Activated naive CD4-positive, alpha-beta T cell treated with anti-CD3 and anti-CD28 coated beads, Interleukin-2, amount 50 U/mL, for 72 hours (primary cell): ENCODE measurements around the gene PANK4. TPM values are rescaled to one million over a fixed set of nuclear protein-coding genes. Genes with fewer than 3 reads are reported as not detected.

ENCODE experiments used
- ATAC-seq, 2 donors: fragments of 150-1000 bp; cut with Tn5 transposase; 2 replicates each; pipeline ENCODE4 v1.10.0; 2021; ENCODE audit warnings: mild to moderate bottlenecking in 2 of 2, moderate library complexity in 2 of 2
- DNase-seq, 2 donors: peaks; one replicate each; pipeline ENCODE4 v3.0.0; 2021 to 2022; ENCODE audit warnings: low spot score in 2 of 2
- H3K27ac Mint-ChIP-seq, 2 donors: one replicate each; pipeline ENCODE4 v1.8.0; 2022; ENCODE audit warnings: mild to moderate bottlenecking in 2 of 2, mixed read lengths in 2 of 2
- H3K36me3 Mint-ChIP-seq, 2 donors: one replicate each; pipeline ENCODE4 v1.8.0; 2022; ENCODE audit warnings: mixed read lengths in 2 of 2
- H3K9me3 Mint-ChIP-seq, 2 donors: one replicate each; pipeline ENCODE4 v1.8.0; 2022; ENCODE audit warnings: mixed read lengths in 2 of 2
- total RNA-seq, 2 donors: library from RNA; stranded (reverse); gene quantifications; one replicate each; pipeline ENCODE4 v1.2.3, GENCODE V29; 2022

PANK4 gene
- total RNA-seq, 2 donors from 2014 or later: 45.7 to 79.7 TPM

- H3K9me3 Mint-ChIP-seq: peaks cover 0 to 16% of the 10 kb centered on the region in 2 donors
- H3K27ac Mint-ChIP-seq: no peak overlapping the region
- peaks cover 17 to 20% of the 10 kb centered on the region in 2 donors for H3K36me3 Mint-ChIP-seq
- ATAC-seq: no peak
- no peak for DNase-seq
Measured at GRCh38 chr1:2489615-2490014, 36.8 kb downstream of the PANK4 start.

- H3K36me3 Mint-ChIP-seq: peaks cover 17 to 20% of the 10 kb centered on the region in 2 donors
- DNase-seq (no peak), ATAC-seq (no peak)
- peak overlapping the region in 1 of 2 donors; percentile 72 for H3K27ac Mint-ChIP-seq
- H3K9me3 Mint-ChIP-seq: peaks cover 0 to 16% of the 10 kb centered on the region in 2 donors
Measured at GRCh38 chr1:2488688-2489087, 37.7 kb downstream of the PANK4 start.

GRCh38 chr1:2486558-2486957, 39.8 kb downstream of the PANK4 start:
- peaks cover 0 to 16% of the 10 kb centered on the region in 2 donors for H3K9me3 Mint-ChIP-seq
- ATAC-seq: no peak
- H3K27ac Mint-ChIP-seq: no peak overlapping the region
- no peak for DNase-seq
- H3K36me3 Mint-ChIP-seq: peaks cover 17 to 20% of the 10 kb centered on the region in 2 donors

GRCh38 chr1:2486041-2486440, 40.4 kb downstream of the PANK4 start:
- H3K27ac Mint-ChIP-seq: no peak overlapping the region
- peaks cover 0 to 16% of the 10 kb centered on the region in 2 donors for H3K9me3 Mint-ChIP-seq
- DNase-seq (no peak), ATAC-seq (no peak)
- peaks cover 17 to 20% of the 10 kb centered on the region in 2 donors for H3K36me3 Mint-ChIP-seq

GRCh38 chr1:2483970-2484369, 42.4 kb downstream of the PANK4 start:
- H3K36me3 Mint-ChIP-seq: peaks cover 15% of the 10 kb centered on the region in 2 donors
- DNase-seq (no peak), ATAC-seq (no peak)
- H3K27ac Mint-ChIP-seq: no peak overlapping the region
- peaks cover 0 to 14% of the 10 kb centered on the region in 2 donors for H3K9me3 Mint-ChIP-seq

GRCh38 chr1:2483026-2483425, 43.4 kb downstream of the PANK4 start:
- DNase-seq (no peak), ATAC-seq (no peak)
- Mint-ChIP-seq H3K36me3 (peaks cover 6% of the 10 kb centered on the region in 2 donors), H3K27ac (no peak overlapping the region), H3K9me3 (peaks cover 0 to 6% of the 10 kb centered on the region in 2 donors)

- ATAC-seq: no peak
- Mint-ChIP-seq H3K36me3 (peaks cover 1 to 2% of the 10 kb centered on the region in 2 donors), H3K27ac (no peak overlapping the region), H3K9me3 (peaks cover 0 to 1% of the 10 kb centered on the region in 2 donors)
- DNase-seq: no peak
Measured at GRCh38 chr1:2482588-2482987, 43.8 kb downstream of the PANK4 start.

GRCh38 chr1:2481885-2482284, 44.5 kb downstream of the PANK4 start:
- ATAC-seq (no peak), DNase-seq (no peak)
- Mint-ChIP-seq H3K36me3 (no peaks in the 10 kb centered on the region), H3K27ac (no peak overlapping the region), H3K9me3 (no peaks in the 10 kb centered on the region)

GRCh38 chr1:2480986-2481364, 45.4 kb downstream of the PANK4 start:
- ATAC-seq: no peak

GRCh38 chr1:2480236-2480985, 46.0 kb downstream of the PANK4 start:
- ATAC-seq: no peak
- DNase-seq: no peak
- no peaks in the 10 kb centered on the region for H3K9me3 Mint-ChIP-seq
- no peak overlapping the region for H3K27ac Mint-ChIP-seq
- no peaks in the 10 kb centered on the region for H3K36me3 Mint-ChIP-seq

More at GRCh38 chr1:2480986-2481364, 45.4 kb downstream of the PANK4 start:
- Mint-ChIP-seq H3K27ac (no peak overlapping the region), H3K9me3 (no peaks in the 10 kb centered on the region), H3K36me3 (no peaks in the 10 kb centered on the region)
- no peak for DNase-seq

- Mint-ChIP-seq H3K9me3 (no peaks in the 10 kb centered on the region), H3K27ac (no peak overlapping the region), H3K36me3 (no peaks in the 10 kb centered on the region)
- DNase-seq (no peak), ATAC-seq (no peak)
Measured at GRCh38 chr1:2479618-2480017, 46.8 kb downstream of the PANK4 start.

GRCh38 chr1:2479186-2479585, 47.2 kb downstream of the PANK4 start:
- Mint-ChIP-seq H3K27ac (no peak overlapping the region), H3K36me3 (no peaks in the 10 kb centered on the region), H3K9me3 (no peaks in the 10 kb centered on the region)
- no peak for DNase-seq
- ATAC-seq: no peak

- H3K27ac Mint-ChIP-seq: no peak overlapping the region
- ATAC-seq (no peak), DNase-seq (no peak)
- H3K9me3 Mint-ChIP-seq: no peaks in the 10 kb centered on the region
- no peaks in the 10 kb centered on the region for H3K36me3 Mint-ChIP-seq
Measured at GRCh38 chr1:2477791-2478499, 48.5 kb downstream of the PANK4 start.

- Mint-ChIP-seq H3K36me3 (no peaks in the 10 kb centered on the region), H3K9me3 (no peaks in the 10 kb centered on the region), H3K27ac (no peak overlapping the region)
- no peak for ATAC-seq
- DNase-seq: no peak
Measured at GRCh38 chr1:2477309-2477708, 49.1 kb downstream of the PANK4 start.

- no peak for DNase-seq
- no peaks in the 10 kb centered on the region for H3K36me3 Mint-ChIP-seq
- no peaks in the 10 kb centered on the region for H3K9me3 Mint-ChIP-seq
- no peak within 1 kb of the TSS for H3K27ac Mint-ChIP-seq
- no peak for ATAC-seq
Measured at GRCh38 chr1:2476061-2476999, 50.1 kb downstream of the PANK4 start, which contains the start of gene PLCH2. TSS of gene PLCH2 (plus strand) at chr1:2476289. CDS start at chr1:2476589, 300 bp downstream.

- no peaks in the 10 kb centered on the region for H3K9me3 Mint-ChIP-seq
- DNase-seq: no peak
- no peaks in the 10 kb centered on the region for H3K36me3 Mint-ChIP-seq
- H3K27ac Mint-ChIP-seq: no peak overlapping the region
- ATAC-seq: no peak
Measured at GRCh38 chr1:2475571-2475970, 50.8 kb downstream of the PANK4 start.

- ATAC-seq (no peak), DNase-seq (no peak)
- H3K36me3 Mint-ChIP-seq: no peaks in the 10 kb centered on the region
- no peaks in the 10 kb centered on the region for H3K9me3 Mint-ChIP-seq
- no peak overlapping the region for H3K27ac Mint-ChIP-seq
Measured at GRCh38 chr1:2474933-2475371, 51.4 kb downstream of the PANK4 start.
